ENCODE data around the gene GREB1L.

DNA sequence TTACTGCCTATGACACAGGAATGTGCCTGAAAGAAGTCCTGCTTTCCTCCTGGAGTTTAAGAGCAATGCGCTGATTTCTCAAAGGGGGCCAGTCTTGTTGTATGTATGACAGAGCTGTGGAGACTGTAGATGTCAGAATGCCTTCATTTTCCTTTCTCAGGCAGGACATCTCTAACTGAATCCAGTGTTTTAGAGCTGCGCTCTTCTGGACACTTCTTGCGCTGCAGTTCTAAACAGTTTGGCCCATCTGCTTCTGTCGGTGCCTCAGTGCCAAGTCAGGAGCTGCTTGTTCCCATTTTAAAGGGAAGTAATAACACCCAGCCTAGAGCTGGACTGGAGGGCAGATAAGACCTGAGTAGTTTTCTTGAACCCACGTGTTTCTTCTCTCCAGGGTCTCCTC, 267.0 kb downstream of the GREB1L start:
- no peak for TF ChIP-seq POLR2A (IDR thresholded peaks at IDR 0.05)
- no peak for TF ChIP-seq CTCF (IDR thresholded peaks at IDR 0.05)
